HepG2 (cell line): Measurements from ENCODE around the gene MAP2K3. TPM values are rescaled to one million over a fixed set of nuclear protein-coding genes. Genes with fewer than 3 reads are reported as not detected.

Experiments
- FOXK2 ChIP-seq: fragments of 450-650 bp; IDR thresholded peaks from 2 replicates; pipeline ENCODE4 v1.6.1; 2016
- HCFC1 ChIP-seq: fragments of 150-350 bp; IDR thresholded peaks from 2 replicates; pipeline ENCODE4 v1.6.1; 2014; ENCODE audit warnings: low read depth, low read length
- HES4 ChIP-seq: sonication (generic); formaldehyde crosslinking; IDR thresholded peaks from 2 replicates; pipeline ENCODE4 v1.9.0; 2021; ENCODE audit warnings: mild to moderate bottlenecking, missing genetic modification reagents, borderline replicate concordance
- HNRNPH1 ChIP-seq: fragments of 200-400 bp; formaldehyde crosslinking; optimal IDR thresholded peaks from 2 replicates; pipeline ENCODE3; 2017; ENCODE audit warnings: mild to moderate bottlenecking, low read depth, low read length
- KDM4B ChIP-seq: sonication (generic); formaldehyde crosslinking; IDR thresholded peaks from 2 replicates; pipeline ENCODE4 v1.4.0; 2020; ENCODE audit warnings: missing genetic modification reagents
- PHB2 ChIP-seq: fragments of 450-650 bp; IDR thresholded peaks from 2 replicates; pipeline ENCODE4 v1.6.1; 2018; ENCODE audit not compliant: partially characterized antibody
- RBM22 ChIP-seq: fragments of 200-400 bp; formaldehyde crosslinking; optimal IDR thresholded peaks from 2 replicates; pipeline ENCODE3; 2017; ENCODE audit warnings: mild to moderate bottlenecking, low read length, moderate library complexity
- RORA ChIP-seq: sonication (generic); formaldehyde crosslinking; IDR thresholded peaks from 2 replicates; pipeline ENCODE4 v1.5.0; 2020; ENCODE audit warnings: mild to moderate bottlenecking, missing genetic modification reagents, moderate library complexity
- SNAI1 ChIP-seq: sonication (generic); formaldehyde crosslinking; IDR thresholded peaks from 2 replicates; pipeline ENCODE4 v1.5.0; 2020; ENCODE audit warnings: mild to moderate bottlenecking, missing genetic modification reagents, borderline replicate concordance
- ZKSCAN8 ChIP-seq: IDR thresholded peaks from 2 replicates; pipeline ENCODE4 v1.6.1; 2016; ENCODE audit warnings: borderline replicate concordance, missing genetic modification reagents, missing compliant biosample characterization
- ZNF207 ChIP-seq: fragments of 450-650 bp; IDR thresholded peaks from 2 replicates; pipeline ENCODE4 v1.6.1; 2016; ENCODE audit warnings: antibody characterized with exemption, borderline replicate concordance
- ZNF335 ChIP-seq: sonication (generic); formaldehyde crosslinking; IDR thresholded peaks from 2 replicates; pipeline ENCODE4 v1.4.0; 2020; ENCODE audit warnings: missing genetic modification reagents
- ZNF33B ChIP-seq: sonication (generic); formaldehyde crosslinking; IDR thresholded peaks from 2 replicates; pipeline ENCODE4 v1.5.1; 2020; ENCODE audit warnings: mild to moderate bottlenecking, missing genetic modification reagents
- polyA plus RNA-seq, 8 experiments: library from polyadenylated mRNA; depleted of rRNA in 3 of 8; stranded (reverse) in 7 of 8; unstranded in 1 of 8; fragments of >200 nt; fragmentation: Illumina TruSeq in 4 of 8; extraction: Trizol in 4 of 8; gene quantifications; 2 replicates each; pipeline versions ENCODE4 v1.2.1 to v1.2.3, GENCODE V29; 2011 to 2016; ENCODE audit warnings: low read depth in 4 of 8, missing spikeins in 1 of 8, mixed read lengths in 1 of 8; ENCODE audit not compliant: insufficient read depth in 1 of 8
- total RNA-seq, 5 experiments: library from RNA; depleted of rRNA; stranded (reverse); fragments of >200 nt; fragmentation: Illumina TruSeq; extraction: Trizol; gene quantifications; 2 replicates each; pipeline ENCODE4 v1.2.3, GENCODE V29; 2016; ENCODE audit warnings: low read depth in 1 of 5
- TF ChIP-seq, protein P1 (sequence below): sonication (generic); formaldehyde crosslinking; IDR thresholded peaks from 2 replicates; pipeline ENCODE4 v1.8.0; 2022; ENCODE audit warnings: mild to moderate bottlenecking, missing genetic modification reagents, borderline replicate concordance
- TF ChIP-seq, protein P2 (sequence below): sonication (generic); formaldehyde crosslinking; IDR thresholded peaks from 2 replicates; pipeline ENCODE4 v1.9.0; 2021; ENCODE audit warnings: missing genetic modification reagents, borderline replicate concordance
- TF ChIP-seq, protein P3 (sequence below): sonication (generic); formaldehyde crosslinking; IDR thresholded peaks from 2 replicates; pipeline ENCODE4 v1.4.0; 2020; ENCODE audit warnings: missing genetic modification reagents
- TF ChIP-seq, protein P4 (sequence below): sonication (generic); formaldehyde crosslinking; IDR thresholded peaks from 2 replicates; pipeline ENCODE4 v1.5.0; 2020; ENCODE audit warnings: mild to moderate bottlenecking, missing genetic modification reagents, borderline replicate concordance
- TF ChIP-seq, protein P5 (sequence below): sonication (generic); formaldehyde crosslinking; IDR thresholded peaks from 2 replicates; pipeline ENCODE4 v1.5.0; 2020; ENCODE audit warnings: mild to moderate bottlenecking, missing genetic modification reagents

MAP2K3 gene
- total and polyA plus RNA-seq, 2 of the 13 experiments (the other 11 are each of a cell fraction or from before 2014, with no cell fraction given), result 20.5 to 27.4 TPM

DNA sequence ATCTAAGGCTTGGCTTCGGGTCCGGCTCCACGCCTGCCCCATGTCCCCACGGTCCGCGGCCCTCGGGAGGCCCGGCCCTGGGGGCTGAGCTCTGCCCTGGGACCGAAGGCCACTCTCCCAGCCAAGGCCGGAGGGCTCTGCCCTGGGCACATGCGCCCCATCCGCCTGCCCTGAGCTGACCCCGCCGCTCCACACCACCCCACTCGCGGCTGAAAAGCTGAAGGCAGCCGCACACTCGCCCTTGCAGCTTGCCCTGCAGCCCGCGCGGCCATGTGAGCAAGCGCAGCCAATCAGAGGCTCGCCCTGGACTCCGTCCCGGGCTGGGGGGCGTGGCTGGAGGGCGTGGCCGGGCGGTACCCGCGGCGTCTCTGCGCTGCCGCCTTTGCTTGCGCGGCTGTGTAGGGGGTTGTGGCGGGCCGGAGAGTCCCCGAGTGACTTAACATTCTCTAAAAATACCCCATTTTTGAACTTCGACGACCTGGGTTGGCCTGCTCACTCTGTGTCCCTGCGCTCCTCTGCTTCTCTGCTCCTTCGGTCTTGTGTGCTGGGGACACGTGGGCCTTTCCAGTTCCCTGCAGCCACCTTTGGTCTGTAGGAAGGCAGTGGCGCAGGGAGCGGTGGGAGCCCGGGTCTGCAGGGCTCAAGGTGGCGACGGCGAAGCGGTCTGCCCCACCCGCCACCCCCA is 8.8 kb upstream of the MAP2K3 start (continued):
- TF ChIP-seq ZNF33B (CRISPR knock-in tag) (peak; percentile 89; the same call in 1 of the 2 replicates), FOXK2 (no peak), HNRNPH1 (no peak), KDM4B (CRISPR knock-in tag) (no peak), ZNF335 (CRISPR knock-in tag) (peak; percentile 31; the same call in 1 of the 2 replicates), RORA (CRISPR knock-in tag) (no peak), ZKSCAN8 (CRISPR knock-in tag) (no peak), SNAI1 (CRISPR knock-in tag) (0 out of 2 replicates have a peak, but pooled peaks have one; percentile 50), HES4 (CRISPR knock-in tag) (peak; percentile 40; the same call in 1 of the 2 replicates), RBM22 (no peak), PHB2 (no peak), HCFC1 (no peak), ZNF207 (no peak)
- TF ChIP-seq, protein P1, sequence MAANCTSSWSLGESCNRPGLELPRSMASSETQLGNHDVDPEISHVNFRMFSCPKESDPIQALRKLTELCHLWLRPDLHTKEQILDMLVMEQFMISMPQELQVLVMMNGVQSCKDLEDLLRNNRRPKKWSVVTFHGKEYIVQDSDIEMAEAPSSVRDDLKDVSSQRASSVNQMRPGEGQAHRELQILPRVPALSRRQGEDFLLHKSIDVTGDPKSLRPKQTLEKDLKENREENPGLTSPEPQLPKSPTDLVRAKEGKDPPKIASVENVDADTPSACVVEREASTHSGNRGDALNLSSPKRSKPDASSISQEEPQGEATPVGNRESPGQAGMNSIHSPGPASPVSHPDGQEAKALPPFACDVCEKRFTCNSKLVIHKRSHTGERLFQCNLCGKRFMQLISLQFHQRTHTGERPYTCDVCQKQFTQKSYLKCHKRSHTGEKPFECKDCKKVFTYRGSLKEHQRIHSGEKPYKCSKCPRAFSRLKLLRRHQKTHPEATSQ (CRISPR knock-in tag), result no peak
- TF ChIP-seq, protein P2, sequence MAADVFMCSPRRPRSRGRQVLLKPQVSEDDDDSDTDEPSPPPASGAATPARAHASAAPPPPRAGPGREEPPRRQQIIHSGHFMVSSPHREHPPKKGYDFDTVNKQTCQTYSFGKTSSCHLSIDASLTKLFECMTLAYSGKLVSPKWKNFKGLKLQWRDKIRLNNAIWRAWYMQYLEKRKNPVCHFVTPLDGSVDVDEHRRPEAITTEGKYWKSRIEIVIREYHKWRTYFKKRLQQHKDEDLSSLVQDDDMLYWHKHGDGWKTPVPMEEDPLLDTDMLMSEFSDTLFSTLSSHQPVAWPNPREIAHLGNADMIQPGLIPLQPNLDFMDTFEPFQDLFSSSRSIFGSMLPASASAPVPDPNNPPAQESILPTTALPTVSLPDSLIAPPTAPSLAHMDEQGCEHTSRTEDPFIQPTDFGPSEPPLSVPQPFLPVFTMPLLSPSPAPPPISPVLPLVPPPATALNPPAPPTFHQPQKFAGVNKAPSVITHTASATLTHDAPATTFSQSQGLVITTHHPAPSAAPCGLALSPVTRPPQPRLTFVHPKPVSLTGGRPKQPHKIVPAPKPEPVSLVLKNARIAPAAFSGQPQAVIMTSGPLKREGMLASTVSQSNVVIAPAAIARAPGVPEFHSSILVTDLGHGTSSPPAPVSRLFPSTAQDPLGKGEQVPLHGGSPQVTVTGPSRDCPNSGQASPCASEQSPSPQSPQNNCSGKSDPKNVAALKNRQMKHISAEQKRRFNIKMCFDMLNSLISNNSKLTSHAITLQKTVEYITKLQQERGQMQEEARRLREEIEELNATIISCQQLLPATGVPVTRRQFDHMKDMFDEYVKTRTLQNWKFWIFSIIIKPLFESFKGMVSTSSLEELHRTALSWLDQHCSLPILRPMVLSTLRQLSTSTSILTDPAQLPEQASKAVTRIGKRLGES (CRISPR knock-in tag), result 0 out of 2 replicates have a peak, but pooled peaks have one; percentile 37
- TF ChIP-seq, protein P3, sequence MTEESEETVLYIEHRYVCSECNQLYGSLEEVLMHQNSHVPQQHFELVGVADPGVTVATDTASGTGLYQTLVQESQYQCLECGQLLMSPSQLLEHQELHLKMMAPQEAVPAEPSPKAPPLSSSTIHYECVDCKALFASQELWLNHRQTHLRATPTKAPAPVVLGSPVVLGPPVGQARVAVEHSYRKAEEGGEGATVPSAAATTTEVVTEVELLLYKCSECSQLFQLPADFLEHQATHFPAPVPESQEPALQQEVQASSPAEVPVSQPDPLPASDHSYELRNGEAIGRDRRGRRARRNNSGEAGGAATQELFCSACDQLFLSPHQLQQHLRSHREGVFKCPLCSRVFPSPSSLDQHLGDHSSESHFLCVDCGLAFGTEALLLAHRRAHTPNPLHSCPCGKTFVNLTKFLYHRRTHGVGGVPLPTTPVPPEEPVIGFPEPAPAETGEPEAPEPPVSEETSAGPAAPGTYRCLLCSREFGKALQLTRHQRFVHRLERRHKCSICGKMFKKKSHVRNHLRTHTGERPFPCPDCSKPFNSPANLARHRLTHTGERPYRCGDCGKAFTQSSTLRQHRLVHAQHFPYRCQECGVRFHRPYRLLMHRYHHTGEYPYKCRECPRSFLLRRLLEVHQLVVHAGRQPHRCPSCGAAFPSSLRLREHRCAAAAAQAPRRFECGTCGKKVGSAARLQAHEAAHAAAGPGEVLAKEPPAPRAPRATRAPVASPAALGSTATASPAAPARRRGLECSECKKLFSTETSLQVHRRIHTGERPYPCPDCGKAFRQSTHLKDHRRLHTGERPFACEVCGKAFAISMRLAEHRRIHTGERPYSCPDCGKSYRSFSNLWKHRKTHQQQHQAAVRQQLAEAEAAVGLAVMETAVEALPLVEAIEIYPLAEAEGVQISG (CRISPR knock-in tag), result peak; percentile 68
- TF ChIP-seq, protein P4, sequence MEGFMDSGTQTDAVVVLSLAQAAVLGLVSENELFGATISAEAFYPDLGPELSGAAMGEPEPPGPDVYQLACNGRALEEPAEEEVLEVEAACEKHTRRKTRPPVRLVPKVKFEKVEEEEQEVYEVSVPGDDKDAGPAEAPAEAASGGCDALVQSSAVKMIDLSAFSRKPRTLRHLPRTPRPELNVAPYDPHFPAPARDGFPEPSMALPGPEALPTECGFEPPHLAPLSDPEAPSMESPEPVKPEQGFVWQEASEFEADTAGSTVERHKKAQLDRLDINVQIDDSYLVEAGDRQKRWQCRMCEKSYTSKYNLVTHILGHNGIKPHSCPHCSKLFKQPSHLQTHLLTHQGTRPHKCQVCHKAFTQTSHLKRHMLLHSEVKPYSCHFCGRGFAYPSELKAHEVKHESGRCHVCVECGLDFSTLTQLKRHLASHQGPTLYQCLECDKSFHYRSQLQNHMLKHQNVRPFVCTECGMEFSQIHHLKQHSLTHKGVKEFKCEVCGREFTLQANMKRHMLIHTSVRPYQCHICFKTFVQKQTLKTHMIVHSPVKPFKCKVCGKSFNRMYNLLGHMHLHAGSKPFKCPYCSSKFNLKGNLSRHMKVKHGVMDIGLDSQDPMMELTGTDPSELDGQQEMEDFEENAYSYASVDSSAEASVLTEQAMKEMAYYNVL (CRISPR knock-in tag), result no peak; the same call in 1 of the 2 replicates
- TF ChIP-seq, protein P5, sequence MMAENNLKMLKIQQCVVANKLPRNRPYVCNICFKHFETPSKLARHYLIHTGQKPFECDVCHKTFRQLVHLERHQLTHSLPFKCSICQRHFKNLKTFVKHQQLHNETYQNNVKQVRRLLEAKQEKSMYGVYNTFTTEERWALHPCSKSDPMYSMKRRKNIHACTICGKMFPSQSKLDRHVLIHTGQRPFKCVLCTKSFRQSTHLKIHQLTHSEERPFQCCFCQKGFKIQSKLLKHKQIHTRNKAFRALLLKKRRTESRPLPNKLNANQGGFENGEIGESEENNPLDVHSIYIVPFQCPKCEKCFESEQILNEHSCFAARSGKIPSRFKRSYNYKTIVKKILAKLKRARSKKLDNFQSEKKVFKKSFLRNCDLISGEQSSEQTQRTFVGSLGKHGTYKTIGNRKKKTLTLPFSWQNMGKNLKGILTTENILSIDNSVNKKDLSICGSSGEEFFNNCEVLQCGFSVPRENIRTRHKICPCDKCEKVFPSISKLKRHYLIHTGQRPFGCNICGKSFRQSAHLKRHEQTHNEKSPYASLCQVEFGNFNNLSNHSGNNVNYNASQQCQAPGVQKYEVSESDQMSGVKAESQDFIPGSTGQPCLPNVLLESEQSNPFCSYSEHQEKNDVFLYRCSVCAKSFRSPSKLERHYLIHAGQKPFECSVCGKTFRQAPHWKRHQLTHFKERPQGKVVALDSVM (CRISPR knock-in tag), result 0 out of 2 replicates have a peak, but pooled peaks have one; percentile 30
